Adrenal gland (tissue), 5 donors: Measurements from ENCODE around the gene RER1.

ENCODE experiments used
- POLR2A ChIP-seq, 2 donors: fragments of 450-650 bp; IDR thresholded peaks; one replicate each; pipeline ENCODE4 v1.6.1; 2017; ENCODE audit warnings: antibody characterized with exemption in 2 of 2, mild to moderate bottlenecking in 2 of 2, moderate library complexity in 1 of 2
- TF ChIP-seq, protein P1 (sequence below), 6 experiments: fragments of 450-650 bp in 4 of 6; fragments of 200-600 bp in 2 of 6; sonication (generic) in 1 of 6; IDR thresholded peaks; 1 replicate in 5 of 6; 2 replicates in 1 of 6; pipeline versions ENCODE4 v1.5.1 to v1.8.0; 2016 to 2021; ENCODE audit warnings: antibody characterized with exemption in 6 of 6, mild to moderate bottlenecking in 2 of 6, moderate library complexity in 1 of 6
- donor health status: DM: no; HTN: no; CAD: no.

DNA sequence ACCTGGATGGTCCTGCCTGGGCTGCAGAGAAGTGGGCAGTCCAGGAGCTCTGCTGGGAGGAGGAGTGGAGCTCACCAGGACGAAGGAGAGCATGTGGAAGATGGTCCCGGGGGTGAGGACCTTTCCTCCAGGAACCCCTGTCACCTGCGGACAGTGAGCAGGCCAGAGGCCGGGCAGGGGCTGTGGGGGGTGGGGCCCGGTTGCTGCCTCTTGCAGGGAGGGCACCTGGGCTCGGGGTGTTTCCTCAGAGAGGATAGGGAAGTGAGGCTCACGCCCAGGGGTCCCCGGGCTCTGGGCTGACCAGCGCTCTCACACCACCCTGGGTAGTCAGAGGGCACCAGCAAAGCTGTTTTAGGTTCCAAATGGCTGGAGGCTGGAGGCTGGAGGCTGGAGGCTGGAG lies 43.5 kb downstream of the RER1 start:
- TF ChIP-seq, protein P1, sequence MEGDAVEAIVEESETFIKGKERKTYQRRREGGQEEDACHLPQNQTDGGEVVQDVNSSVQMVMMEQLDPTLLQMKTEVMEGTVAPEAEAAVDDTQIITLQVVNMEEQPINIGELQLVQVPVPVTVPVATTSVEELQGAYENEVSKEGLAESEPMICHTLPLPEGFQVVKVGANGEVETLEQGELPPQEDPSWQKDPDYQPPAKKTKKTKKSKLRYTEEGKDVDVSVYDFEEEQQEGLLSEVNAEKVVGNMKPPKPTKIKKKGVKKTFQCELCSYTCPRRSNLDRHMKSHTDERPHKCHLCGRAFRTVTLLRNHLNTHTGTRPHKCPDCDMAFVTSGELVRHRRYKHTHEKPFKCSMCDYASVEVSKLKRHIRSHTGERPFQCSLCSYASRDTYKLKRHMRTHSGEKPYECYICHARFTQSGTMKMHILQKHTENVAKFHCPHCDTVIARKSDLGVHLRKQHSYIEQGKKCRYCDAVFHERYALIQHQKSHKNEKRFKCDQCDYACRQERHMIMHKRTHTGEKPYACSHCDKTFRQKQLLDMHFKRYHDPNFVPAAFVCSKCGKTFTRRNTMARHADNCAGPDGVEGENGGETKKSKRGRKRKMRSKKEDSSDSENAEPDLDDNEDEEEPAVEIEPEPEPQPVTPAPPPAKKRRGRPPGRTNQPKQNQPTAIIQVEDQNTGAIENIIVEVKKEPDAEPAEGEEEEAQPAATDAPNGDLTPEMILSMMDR (IDR thresholded peaks at IDR 0.05): no peak
- no peak for TF ChIP-seq POLR2A (IDR thresholded peaks at IDR 0.05)
